Astrocyte of the hippocampus (primary cell): Measurements from ENCODE around the gene RAD9A.

Experiments
- DNase-seq: peaks from one replicate; pipeline ENCODE4 v3.0.0; 2011; ENCODE audit warnings: low read depth, low spot score

Gene RAD9A

GRCh38 chr11:67391304-67392182 is at the start of gene RAD9A:
RAD9A (plus strand) TSS chr11:67391986; CDS start chr11:67392045, 59 bp downstream.
- DNase-seq: peak; percentile 98

- DNase-seq: no peak
Measured at GRCh38 chr11:67344264-67344663, 47.5 kb upstream of the RAD9A start.

GRCh38 chr11:67345247-67345919 is 46.4 kb upstream of the RAD9A start:
- DNase-seq: no peak

DNA sequence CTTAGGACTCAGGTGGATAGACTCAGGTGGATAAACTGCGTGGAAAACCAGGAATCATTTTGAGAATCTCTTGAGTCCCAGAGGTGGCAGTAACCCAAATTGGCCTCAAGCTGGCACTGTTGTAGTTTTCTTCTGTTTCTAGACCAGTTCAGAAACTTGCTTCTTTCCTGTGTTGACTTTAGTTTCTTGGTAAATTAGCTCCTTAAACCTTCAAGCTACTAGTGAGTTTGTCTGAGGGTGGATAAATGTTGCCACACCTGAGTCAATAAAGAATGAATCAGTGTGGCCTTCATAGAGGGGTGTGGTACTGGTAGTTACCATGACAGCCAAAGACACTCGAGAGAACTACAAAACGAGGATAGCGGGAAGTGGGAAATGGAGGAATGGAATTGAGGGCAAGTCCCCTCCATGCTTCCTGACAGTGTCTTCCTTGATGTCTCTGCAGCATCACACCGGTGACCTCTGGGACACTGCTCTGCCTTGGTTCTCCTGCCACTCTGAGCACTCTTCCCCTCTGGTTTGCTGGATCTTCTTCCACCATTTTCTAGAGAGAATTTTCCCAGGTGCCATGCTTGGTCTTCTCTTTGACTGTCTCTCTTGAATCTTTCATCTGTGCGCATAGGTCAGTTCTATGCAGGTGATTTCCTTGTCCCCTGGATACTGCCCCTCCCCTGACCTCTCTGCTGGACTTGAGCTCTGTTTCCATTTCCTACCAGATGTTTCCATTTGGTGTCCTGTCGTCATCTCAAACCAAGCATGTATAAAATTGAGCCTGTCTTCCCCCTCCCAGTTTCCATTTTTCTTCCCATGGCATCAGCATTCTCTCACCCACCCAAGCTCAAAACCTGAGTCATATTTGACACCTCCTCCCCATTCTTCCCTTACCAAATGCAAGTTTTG is 45.6 kb upstream of the RAD9A start:
- peak; percentile 62 for DNase-seq

- DNase-seq: no peak
Measured at GRCh38 chr11:67347964-67348749, 43.6 kb upstream of the RAD9A start.

DNA sequence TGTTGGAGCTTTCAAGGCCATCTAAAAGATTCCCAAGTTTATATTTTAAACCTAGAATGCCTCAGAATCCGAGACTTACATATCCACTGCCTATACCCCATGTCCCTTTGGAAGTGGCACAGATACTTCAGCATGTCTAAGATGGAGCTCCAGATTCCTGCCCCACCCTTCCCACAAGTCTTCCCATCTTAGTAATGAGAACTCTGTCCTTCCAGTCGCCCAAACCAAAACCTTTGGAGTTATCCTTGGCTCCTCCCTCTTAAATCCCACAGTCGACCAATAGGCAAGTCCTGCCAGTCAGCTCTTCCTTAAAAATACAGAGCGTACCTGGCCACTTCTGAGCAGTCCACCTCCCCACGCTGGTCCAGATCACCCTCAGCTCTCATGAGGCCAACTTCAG is 42.8 kb upstream of the RAD9A start:
- no peak for DNase-seq

DNA sequence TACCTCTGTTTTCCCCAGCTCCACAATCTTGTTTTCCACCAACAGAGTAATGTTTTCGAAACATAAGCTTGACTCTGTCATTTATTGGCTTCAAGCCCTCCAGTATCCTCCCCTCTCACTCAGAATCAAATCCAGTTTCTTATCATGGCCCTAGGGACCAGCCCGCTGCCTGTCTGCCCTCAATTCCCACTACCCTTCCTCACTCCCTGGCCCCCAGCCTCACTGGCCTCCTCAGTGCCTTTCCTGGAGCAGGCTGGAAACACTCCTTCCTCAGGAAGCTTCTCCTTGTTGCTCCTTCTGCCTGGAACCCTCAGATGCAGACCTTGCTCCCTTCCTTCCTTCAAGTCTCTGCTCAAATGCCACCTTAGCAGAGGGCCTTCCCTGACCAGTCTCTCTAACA is 42.3 kb upstream of the RAD9A start:
- DNase-seq: no peak

DNA sequence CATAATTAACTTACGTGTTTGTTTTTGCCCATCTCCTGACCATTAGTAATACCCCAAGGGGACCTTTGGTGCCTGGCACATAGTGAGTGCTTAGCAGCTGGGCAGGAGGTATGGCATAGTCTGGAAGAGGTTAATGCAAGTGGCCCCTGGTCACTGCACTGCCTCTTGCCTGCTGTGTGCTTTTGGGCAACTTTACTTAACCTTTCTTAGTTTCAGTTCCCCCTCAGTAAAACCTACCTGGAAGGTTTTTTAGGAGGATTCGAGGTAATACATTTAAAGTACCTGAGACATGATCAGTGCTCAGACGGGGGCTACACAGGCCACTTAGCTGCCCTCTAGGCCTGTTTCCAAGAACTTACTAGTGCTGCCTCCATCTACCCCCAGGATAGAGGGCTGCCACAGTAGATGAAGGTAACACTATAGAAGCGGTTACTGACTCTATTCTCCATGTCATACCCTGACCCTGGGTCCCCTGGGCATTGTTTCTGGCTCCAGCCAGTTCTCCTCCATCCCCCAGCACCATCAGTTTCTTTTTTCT is 41.8 kb upstream of the RAD9A start:
- no peak for DNase-seq

DNA sequence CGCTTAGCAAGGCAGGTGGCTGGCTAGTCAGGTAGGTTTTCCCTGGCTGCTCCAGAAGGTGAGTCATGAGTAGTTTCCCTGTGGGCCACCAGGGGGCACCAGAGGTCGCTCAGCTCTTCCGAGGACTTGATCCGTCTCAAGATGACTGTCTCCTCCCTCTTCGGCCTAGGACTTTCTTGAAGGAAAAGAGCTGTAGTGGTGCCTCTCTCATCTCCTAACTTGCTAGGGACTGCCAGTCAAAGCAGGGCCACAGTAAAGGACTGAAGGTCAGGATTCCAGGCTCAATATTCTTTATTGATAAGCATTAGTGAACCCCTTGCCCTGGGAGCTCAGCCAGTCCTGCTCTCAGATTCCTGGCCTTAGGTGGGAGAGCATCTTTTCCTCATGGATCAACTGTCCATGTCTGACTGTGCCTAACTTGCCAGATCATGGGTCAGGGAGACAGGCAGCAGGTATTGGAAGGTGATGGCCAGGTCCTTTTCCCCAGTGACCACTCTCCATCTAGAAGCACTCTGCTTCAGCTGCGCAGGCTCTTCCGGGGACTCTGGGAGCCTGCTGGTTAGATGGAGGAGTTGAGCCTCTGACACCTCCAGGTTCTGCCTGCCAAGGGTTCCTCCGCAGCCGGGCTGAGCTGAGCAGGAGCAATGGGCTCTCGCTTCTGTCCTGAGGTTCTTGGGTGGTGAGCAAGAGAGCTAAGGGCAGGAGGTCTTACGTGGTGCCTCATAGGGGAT is 40.3 kb upstream of the RAD9A start:
- DNase-seq: peak; percentile 89

DNA sequence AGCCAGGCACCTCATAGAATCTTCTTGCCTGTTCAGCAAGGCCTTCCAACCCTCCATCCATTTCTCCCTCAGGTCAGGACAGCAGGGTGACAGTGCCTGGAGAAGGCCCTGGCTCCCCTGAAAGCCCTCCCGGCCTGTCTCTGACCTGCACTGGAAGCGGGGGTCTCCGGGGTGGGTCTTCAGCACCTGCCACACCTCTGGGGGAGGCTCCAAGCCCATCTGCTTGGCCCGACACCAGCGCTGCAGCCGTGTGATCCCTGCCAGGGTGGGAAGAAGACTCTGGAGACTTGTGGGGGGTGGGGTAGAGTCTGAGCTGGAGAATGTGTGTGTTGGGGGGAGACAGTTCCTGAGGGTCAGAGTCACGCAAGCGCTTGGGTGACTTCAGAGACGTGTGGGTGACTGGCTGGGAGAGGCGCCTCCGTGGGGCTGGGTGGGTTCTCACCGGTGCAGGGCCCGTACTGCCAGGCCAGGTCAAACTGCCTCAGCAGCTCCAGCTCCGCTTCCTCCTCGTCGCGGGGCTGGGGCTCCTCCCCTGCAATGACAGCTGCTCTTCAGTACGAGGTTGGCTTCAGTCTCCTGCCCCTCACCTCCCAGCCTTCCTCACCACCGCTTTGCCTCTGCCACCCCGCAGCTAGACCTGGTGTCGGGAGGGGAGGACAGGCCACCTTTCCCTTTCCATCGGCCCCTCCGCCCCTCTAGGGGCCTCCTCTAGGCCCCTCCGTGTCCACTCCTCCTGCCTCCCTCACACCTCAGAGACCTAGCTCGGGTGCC is 39.1 kb upstream of the RAD9A start:
- no peak for DNase-seq

DNA sequence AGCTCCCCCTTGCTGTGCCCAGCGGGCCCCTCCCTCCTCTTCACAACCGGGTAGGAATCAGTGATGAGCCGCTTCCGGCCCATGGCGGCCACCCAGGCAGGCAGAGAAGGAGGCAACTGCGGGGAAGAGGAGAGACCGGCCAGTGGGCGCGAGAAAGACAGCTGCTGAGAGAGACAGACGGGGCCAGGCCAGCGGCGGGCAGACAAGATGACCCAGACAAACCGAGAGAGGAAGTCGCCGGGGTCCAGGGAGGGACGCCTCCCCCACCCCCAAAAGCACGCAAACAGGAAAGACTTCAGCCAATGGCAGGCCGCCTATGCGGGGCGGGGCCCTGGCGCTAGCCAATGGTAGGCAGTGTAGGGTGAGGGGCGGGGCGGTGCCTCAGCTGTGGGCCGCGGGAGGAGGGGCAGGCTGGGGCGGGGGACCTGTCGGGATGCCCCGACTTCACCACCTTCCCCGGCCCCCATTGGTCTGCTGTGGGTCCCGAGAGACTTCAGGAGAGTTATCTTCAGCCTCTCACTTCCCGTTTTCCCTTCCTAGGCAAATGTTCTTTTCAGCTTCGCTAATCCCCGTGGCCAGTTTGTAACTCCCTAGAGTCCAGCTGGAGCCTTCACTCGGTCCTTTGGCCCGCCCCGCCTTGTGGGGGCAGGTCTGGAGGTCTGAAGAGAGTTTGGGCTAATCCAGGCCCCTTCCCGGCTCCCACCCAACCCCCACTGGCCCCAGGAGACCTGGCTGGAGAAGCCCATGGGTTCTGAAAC is 38.3 kb upstream of the RAD9A start, which contains the start of gene POLD4:
POLD4 (minus strand) TSS at position 230 of the 758 bp plus-strand sequence; CDS start at position 83, 147 bp downstream.
- DNase-seq: peak; percentile 99

DNA sequence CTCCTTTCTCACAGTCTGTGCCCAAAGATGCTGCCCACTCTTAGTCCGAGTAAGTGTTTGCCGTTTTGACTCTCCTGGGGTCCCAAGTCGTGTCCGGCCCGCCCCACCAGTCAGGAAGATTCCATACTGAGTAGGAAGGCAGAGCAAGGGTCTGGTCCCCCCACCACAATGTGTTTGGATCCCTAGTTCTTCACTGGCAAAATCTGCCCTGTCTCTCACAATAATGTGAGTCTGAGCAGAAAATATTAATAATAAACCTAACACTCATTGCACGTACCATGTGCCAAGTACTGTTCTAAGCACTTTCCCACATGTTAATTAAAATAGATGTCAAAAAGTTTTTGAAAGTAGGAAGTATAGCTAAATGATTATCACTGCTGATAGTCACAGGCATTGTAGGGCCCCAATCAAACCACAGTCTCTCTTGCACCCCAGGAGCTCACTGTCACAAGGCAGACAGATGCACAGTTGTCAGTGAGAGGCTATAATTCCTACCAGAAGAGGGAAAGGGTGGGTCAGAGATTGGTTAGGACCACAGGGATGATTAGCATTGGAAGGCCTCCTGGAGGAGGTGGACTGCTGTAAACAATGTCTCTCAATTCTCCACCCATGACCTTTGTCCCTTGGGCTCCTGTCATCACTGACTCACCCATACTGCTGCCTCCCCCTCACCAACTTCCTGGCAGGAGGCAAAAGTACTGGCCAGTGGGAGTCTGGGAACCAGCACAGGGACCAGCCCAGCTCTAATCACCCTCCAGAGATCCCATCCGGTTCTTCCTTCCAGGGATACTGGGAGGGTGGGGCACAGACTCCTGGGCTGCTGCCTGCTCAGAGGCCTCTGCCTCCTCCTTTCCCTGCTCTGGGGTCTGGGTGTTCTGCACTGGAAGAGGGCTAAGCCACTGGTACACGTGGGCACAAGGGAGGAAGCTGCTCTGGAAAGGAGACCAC is 37.4 kb upstream of the RAD9A start:
- DNase-seq: peak; percentile 82

DNA sequence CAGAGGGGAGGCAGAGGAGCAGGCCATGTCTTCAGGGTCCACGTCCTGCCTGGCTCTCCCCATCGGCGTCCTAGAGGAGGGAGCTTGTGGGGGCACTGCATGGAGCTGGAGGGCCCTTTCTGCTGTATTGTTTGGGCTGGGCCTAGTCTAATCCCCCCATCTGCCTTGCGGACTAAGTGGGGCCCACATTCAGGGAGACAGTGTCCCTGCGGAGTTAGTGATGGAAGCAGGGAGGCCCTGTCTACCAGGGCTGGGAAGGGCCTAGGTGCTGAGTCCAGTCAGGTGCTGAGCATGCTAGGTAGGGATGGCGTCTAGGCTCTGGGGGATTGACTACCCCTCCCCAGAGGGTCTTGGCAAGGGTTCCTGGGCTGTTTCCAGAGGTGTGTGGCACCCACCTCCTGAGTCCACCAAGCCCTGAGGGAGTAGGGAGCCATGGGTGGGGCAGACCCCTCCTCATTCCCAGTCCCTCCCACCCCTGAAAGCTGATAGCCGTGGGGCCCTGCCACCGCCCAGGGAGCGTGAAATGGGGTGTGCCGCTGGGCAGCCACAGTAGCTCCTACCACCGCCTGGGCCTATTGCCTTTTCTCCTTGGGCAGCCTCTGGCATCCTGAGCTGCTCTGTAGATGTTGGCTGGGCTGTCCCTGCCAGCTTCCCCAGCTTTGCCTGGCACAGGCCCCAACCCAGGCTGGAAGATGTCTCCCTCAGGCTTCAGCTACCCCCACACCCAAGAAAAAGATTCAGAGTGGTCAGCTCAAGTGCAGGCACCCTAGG is 36.6 kb upstream of the RAD9A start:
- DNase-seq: peak; percentile 31

- DNase-seq: no peak
Measured at GRCh38 chr11:67355794-67356386, 35.9 kb upstream of the RAD9A start.

DNA sequence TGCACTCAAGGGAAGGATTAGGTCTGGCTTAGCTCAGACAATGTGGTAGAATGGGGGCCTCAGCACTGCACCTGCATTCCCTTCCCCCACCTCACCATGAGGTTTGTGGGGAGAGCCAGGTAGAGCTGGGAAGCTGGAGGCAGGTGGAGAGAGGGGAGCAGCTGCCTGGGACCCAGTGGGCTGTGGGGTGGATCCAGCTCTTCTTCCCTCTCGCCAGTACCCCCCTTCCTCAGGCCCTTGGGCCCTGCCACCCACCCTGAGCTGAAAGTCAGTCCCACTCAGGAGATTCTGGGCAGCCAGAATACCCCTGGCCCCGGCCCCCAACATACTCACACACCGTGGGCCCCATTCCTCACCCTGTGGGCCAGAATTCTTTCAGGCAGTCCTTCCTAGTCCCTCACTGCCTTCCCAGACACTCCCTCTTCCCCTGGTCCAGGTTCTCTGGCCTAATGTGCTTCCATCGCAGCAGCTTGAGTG is 35.4 kb upstream of the RAD9A start:
- DNase-seq: no peak
